Panc1 (cell line): Measurements from ENCODE around the gene UBE2K. TPM values are rescaled to one million over a fixed set of nuclear protein-coding genes. Genes with fewer than 3 reads are reported as not detected.

Experiments used
- ATAC-seq: fragments of 200-7000 bp; cut with Tn5 transposase; 2 replicates; pipeline ENCODE4 v1.9.1; 2020; ENCODE audit warnings: mild to moderate bottlenecking, moderate library complexity
- BruUV-seq: library from RNA; stranded (reverse); fragments of 400-500 nt; replicated peaks from 2 replicates; lab custom pipeline; 2021; lab: Mats Ljungman, UMichigan
- CTCF ChIA-PET: fragments of 300-600 bp; sonication (Branson Sonifier 250); formaldehyde crosslinking; loops from one replicate; lab custom pipeline; 2022; ENCODE audit warnings: antibody characterized with exemption; lab: Charles Lee
- POLR2A ChIA-PET: fragments of 300-600 bp; sonication (Branson Sonifier 250); formaldehyde crosslinking; loops from one replicate; lab custom pipeline; 2022; ENCODE audit warnings: antibody characterized with exemption; lab: Charles Lee
- DNase-seq: peaks from one replicate; pipeline ENCODE4 v3.0.0-alpha.2; 2010; ENCODE audit warnings: low read depth, low spot score
- H3K27ac ChIP-seq: 2 replicates; pipeline ENCODE4 v1.5.1; 2011; ENCODE audit warnings: mild to moderate bottlenecking, low read length, inconsistent platforms
- H3K27me3 ChIP-seq: fragments of 200-500 bp; sonication (Bioruptor generic); 2 replicates; pipeline ENCODE4 v1.6.0; 2014; ENCODE audit warnings: low read length, inconsistent platforms; ENCODE audit not compliant: control insufficient read depth, insufficient read depth
- H3K36me3 ChIP-seq: fragments of 200-500 bp; sonication (Bioruptor generic); 2 replicates; pipeline ENCODE4 v1.5.1; 2014; ENCODE audit warnings: inconsistent platforms, mild to moderate bottlenecking, low read length, moderate library complexity; ENCODE audit not compliant: control insufficient read depth, insufficient read depth
- H3K4me1 ChIP-seq: 2 replicates; pipeline ENCODE4 v1.5.1; 2011; ENCODE audit warnings: inconsistent platforms, mild to moderate bottlenecking, low read length, moderate library complexity; ENCODE audit not compliant: control insufficient read depth, insufficient read depth
- H3K4me3 ChIP-seq, 2 experiments: 2 replicates each; pipeline ENCODE4 v1.5.1; 2011 to 2012; ENCODE audit warnings: low read depth in 2 of 2, low read length in 2 of 2, mild to moderate bottlenecking in 2 of 2, inconsistent platforms in 1 of 2, moderate library complexity in 1 of 2
- H3K9me3 ChIP-seq: fragments of 200-500 bp; sonication (Bioruptor generic); 2 replicates; pipeline ENCODE4 v1.5.1; 2014; ENCODE audit warnings: low read depth, mild to moderate bottlenecking, inconsistent platforms, low read length, moderate library complexity; ENCODE audit not compliant: control insufficient read depth, insufficient read depth
- POLR2AphosphoS5 ChIP-seq: IDR thresholded peaks from 2 replicates; pipeline ENCODE4 v1.6.1; 2012; ENCODE audit warnings: mild to moderate bottlenecking, low read depth, low read length, moderate library complexity
- SIN3A ChIP-seq: IDR thresholded peaks from 2 replicates; pipeline ENCODE4 v1.6.1; 2012; ENCODE audit warnings: low read depth, mild to moderate bottlenecking, low read length, moderate library complexity, borderline replicate concordance; ENCODE audit not compliant: insufficient read depth
- TCF7L2 ChIP-seq: IDR thresholded peaks from 2 replicates; pipeline ENCODE4 v1.6.1; 2011; ENCODE audit warnings: mild to moderate bottlenecking, low read depth, low read length, inconsistent platforms
- in situ Hi-C: cut with HindIII; loops from 2 replicates; pipeline ENCODE4 v1.10.0; 2016; ENCODE audit warnings: low sequenced_read_pairs, low pct_unique_long_range_greater_than_20kb
- intact Hi-C: fragments of 100-400 bp; cut with micrococcal nuclease; formaldehyde crosslinking; loops from one replicate; pipeline ENCODE4 v1.10.0; 2022; ENCODE audit not compliant: unreplicated experiment
- total RNA-seq: library from RNA; stranded (reverse); gene quantifications from one replicate; pipeline ENCODE4 v1.2.1, GENCODE V29; 2021; ENCODE audit not compliant: unreplicated experiment
- TF ChIP-seq, protein P1 (sequence below): fragments of 450-650 bp; IDR thresholded peaks from 2 replicates; pipeline ENCODE4 v1.5.1; 2017; ENCODE audit warnings: mild to moderate bottlenecking
- TF ChIP-seq, protein P2 (sequence below), 2 experiments: IDR thresholded peaks; 2 replicates each; pipeline ENCODE4 v1.6.1; 2011 to 2012; ENCODE audit warnings: low read depth in 2 of 2, control low read depth in 1 of 2, low read length in 1 of 2, mild to moderate bottlenecking in 1 of 2, moderate library complexity in 1 of 2; ENCODE audit not compliant: insufficient read depth in 1 of 2

The UBE2K gene
- total RNA-seq, 1 experiment from 2014 or later: 84.1 TPM

DNA sequence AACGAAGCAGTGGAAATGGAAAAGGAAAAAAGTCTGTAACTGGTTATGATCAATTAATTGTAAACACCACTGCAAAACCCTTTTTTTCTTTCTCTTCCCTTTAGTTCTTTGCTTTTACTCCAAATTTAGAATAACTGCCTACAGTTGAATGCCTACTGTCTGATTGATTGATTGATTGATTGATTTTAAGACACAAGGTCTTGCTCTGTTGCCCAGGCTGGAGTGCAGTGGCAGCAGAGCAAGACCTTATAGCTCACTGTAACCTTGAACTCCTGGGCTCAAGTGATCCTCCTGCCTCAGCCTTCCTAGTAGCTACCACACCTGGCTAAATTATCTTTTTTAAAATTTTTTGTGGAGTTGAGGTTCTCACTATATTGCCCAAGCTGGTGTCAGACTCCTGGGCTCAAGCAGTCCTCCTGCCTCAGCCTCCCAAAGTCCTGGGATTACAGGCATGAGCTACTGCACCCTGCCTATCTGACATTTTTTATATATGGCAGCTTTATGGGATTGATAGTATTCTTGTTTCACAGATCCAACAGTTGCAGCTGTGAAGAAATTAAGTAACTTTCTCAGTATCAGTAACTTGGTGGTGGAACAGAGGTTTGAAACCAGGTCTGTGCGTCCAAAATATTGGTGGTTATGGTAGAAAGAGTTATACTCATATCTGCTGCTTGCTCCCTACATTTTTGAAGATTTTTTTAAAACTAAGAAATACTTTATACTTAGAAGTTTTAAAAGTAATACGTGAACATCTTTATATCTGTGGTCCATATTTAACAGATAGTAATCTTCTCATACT, 12.4 kb downstream of the UBE2K start:
- ChIA-PET POLR2A (interaction anchor here (0.6 kb wide), 1 partner anchor 59 kb away, joined by 8 read pairs; no protein-coding TSS in a partner anchor), CTCF (no interaction called here)
- no peak for DNase-seq
- in situ Hi-C loops (no loop called here), intact Hi-C loops (no loop called here)
- BruUV-seq: no TSS peak
- Histone ChIP-seq H3K27me3 (no peaks in the 10 kb centered on the region), H3K4me1 (peaks cover 24% of the 10 kb centered on the region), H3K9me3 (no peaks in the 10 kb centered on the region), H3K4me3 (no peak overlapping the region), H3K27ac (no peak overlapping the region), H3K36me3 (no peaks in the 10 kb centered on the region)
- no peak for ATAC-seq
- TF ChIP-seq, protein P1, sequence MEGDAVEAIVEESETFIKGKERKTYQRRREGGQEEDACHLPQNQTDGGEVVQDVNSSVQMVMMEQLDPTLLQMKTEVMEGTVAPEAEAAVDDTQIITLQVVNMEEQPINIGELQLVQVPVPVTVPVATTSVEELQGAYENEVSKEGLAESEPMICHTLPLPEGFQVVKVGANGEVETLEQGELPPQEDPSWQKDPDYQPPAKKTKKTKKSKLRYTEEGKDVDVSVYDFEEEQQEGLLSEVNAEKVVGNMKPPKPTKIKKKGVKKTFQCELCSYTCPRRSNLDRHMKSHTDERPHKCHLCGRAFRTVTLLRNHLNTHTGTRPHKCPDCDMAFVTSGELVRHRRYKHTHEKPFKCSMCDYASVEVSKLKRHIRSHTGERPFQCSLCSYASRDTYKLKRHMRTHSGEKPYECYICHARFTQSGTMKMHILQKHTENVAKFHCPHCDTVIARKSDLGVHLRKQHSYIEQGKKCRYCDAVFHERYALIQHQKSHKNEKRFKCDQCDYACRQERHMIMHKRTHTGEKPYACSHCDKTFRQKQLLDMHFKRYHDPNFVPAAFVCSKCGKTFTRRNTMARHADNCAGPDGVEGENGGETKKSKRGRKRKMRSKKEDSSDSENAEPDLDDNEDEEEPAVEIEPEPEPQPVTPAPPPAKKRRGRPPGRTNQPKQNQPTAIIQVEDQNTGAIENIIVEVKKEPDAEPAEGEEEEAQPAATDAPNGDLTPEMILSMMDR: no peak
- no peak for TF ChIP-seq POLR2AphosphoS5
- no peak for TF ChIP-seq SIN3A
- TF ChIP-seq, protein P2, sequence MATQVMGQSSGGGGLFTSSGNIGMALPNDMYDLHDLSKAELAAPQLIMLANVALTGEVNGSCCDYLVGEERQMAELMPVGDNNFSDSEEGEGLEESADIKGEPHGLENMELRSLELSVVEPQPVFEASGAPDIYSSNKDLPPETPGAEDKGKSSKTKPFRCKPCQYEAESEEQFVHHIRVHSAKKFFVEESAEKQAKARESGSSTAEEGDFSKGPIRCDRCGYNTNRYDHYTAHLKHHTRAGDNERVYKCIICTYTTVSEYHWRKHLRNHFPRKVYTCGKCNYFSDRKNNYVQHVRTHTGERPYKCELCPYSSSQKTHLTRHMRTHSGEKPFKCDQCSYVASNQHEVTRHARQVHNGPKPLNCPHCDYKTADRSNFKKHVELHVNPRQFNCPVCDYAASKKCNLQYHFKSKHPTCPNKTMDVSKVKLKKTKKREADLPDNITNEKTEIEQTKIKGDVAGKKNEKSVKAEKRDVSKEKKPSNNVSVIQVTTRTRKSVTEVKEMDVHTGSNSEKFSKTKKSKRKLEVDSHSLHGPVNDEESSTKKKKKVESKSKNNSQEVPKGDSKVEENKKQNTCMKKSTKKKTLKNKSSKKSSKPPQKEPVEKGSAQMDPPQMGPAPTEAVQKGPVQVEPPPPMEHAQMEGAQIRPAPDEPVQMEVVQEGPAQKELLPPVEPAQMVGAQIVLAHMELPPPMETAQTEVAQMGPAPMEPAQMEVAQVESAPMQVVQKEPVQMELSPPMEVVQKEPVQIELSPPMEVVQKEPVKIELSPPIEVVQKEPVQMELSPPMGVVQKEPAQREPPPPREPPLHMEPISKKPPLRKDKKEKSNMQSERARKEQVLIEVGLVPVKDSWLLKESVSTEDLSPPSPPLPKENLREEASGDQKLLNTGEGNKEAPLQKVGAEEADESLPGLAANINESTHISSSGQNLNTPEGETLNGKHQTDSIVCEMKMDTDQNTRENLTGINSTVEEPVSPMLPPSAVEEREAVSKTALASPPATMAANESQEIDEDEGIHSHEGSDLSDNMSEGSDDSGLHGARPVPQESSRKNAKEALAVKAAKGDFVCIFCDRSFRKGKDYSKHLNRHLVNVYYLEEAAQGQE (IDR thresholded peaks at IDR 0.05; ENCODE audit: insufficient read depth in 1 of 2, low read depth in 2 of 2, low read length in 1 of 2): no peak
- no peak for TF ChIP-seq TCF7L2

DNA sequence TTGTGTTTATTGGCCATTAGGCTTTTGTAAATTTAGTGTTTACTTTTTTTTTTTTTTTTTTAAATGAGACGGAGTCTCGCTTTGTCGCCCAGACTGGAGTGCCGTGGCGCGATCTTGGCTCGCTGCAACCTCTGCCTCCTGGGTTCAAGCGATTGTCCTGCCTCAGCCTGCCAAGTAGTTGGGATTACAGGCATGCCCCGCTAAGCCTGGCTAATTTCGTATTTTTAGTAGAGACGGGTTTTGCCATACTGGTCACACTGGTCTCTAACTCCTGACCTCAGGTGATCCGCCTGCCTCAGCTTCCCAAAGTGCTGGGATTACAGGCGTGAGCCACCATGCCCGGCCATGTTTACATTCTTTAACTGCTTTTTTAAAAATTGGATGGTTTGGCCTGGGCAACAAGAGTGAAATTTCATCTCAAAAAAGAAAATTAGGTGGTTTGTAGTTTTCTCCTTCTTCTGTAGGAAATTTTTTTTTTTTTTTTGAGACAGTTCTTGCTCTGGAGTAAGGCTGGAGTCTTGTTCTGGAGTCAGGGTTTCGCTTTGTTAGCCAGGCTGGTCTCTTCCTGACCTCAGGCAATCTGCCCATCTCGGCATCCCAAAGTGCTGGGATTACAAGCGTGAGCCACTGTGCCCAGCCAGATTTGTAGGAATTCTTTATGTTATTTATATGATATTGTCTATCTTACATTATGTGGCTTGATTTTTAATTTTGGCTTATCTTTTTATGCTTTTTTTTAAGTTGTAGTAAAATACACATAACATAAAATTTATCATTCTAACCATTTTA, 15.1 kb downstream of the UBE2K start:
- no TSS peak for BruUV-seq
- ChIA-PET POLR2A (no interaction called here), CTCF (no interaction called here)
- H3K27ac ChIP-seq: no peak overlapping the region
- peaks cover 19% of the 10 kb centered on the region for H3K4me1 ChIP-seq
- intact Hi-C loops: no loop called here
- H3K9me3 ChIP-seq: no peaks in the 10 kb centered on the region
- no peaks in the 10 kb centered on the region for H3K27me3 ChIP-seq
- ATAC-seq (no peak), DNase-seq (no peak)
- in situ Hi-C loops: no loop called here
- H3K36me3 ChIP-seq: no peaks in the 10 kb centered on the region
- TF ChIP-seq, protein P1: no peak
- TF ChIP-seq, protein P2 (IDR thresholded peaks at IDR 0.05; ENCODE audit: insufficient read depth in 1 of 2, low read depth in 2 of 2, low read length in 1 of 2): no peak
- TF ChIP-seq POLR2AphosphoS5: no peak
- no peak for TF ChIP-seq TCF7L2
- TF ChIP-seq SIN3A: no peak
- no peak overlapping the region for H3K4me3 ChIP-seq
